ENCODE measurements around the gene MARCHF2.

MARCHF2 gene

GRCh38 chr19:8387688-8388611, 25.2 kb upstream of the MARCHF2 start:
- no peak for DNase-seq (ENCODE audit: low read depth in 2 of 2, low spot score in 1 of 2)

GRCh38 chr19:8388612-8388958, 24.5 kb upstream of the MARCHF2 start:
- no peak for DNase-seq (ENCODE audit: low read depth in 2 of 2, low spot score in 1 of 2)

GRCh38 chr19:8389891-8390616, 23.1 kb upstream of the MARCHF2 start, which contains the start of gene RAB11B:
Gene RAB11B (plus strand): TSS chr19:8390360. CDS start chr19:8390417, 57 bp downstream.
- peak; percentile 86 to 95 for DNase-seq (ENCODE audit: low read depth in 2 of 2, low spot score in 1 of 2)

- DNase-seq (ENCODE audit: low read depth in 2 of 2, low spot score in 1 of 2), result peak; percentile 81 to 83
These were observed 22.5 kb upstream of the MARCHF2 start for GRCh38 chr19:8390617-8390981.

- DNase-seq (ENCODE audit: low read depth in 2 of 2, low spot score in 1 of 2), result no peak
These were observed 21.7 kb upstream of the MARCHF2 start for GRCh38 chr19:8391198-8392016.

- DNase-seq (ENCODE audit: low read depth in 2 of 2, low spot score in 1 of 2), result no peak
These were observed 21.0 kb upstream of the MARCHF2 start for GRCh38 chr19:8392017-8392591.

- no peak for DNase-seq (ENCODE audit: low read depth in 2 of 2, low spot score in 1 of 2)
These were observed 19.8 kb upstream of the MARCHF2 start for GRCh38 chr19:8393192-8393870.

- no peak for DNase-seq (ENCODE audit: low read depth in 2 of 2, low spot score in 1 of 2)
These were observed 19.2 kb upstream of the MARCHF2 start for GRCh38 chr19:8393871-8394250.

GRCh38 chr19:8395621-8396082, 17.5 kb upstream of the MARCHF2 start:
- DNase-seq (ENCODE audit: low read depth in 2 of 2, low spot score in 1 of 2), result no peak

GRCh38 chr19:8396185-8396562, 16.9 kb upstream of the MARCHF2 start:
- DNase-seq (ENCODE audit: low read depth in 2 of 2, low spot score in 1 of 2), result no peak

GRCh38 chr19:8396563-8397203, 16.4 kb upstream of the MARCHF2 start:
- peak in 1 of 2 donors; percentile 40 for DNase-seq (ENCODE audit: low read depth in 2 of 2, low spot score in 1 of 2)

GRCh38 chr19:8397271-8397670, 15.8 kb upstream of the MARCHF2 start:
- DNase-seq (ENCODE audit: low read depth in 2 of 2, low spot score in 1 of 2), result no peak

- DNase-seq (ENCODE audit: low read depth in 2 of 2, low spot score in 1 of 2), result no peak
These were observed 15.3 kb upstream of the MARCHF2 start for GRCh38 chr19:8397746-8398310.

- no peak for DNase-seq (ENCODE audit: low read depth in 2 of 2, low spot score in 1 of 2)
These were observed 14.8 kb upstream of the MARCHF2 start for GRCh38 chr19:8398311-8398771.

- DNase-seq (ENCODE audit: low read depth in 2 of 2, low spot score in 1 of 2), result no peak
These were observed 13.4 kb upstream of the MARCHF2 start for GRCh38 chr19:8399681-8400188.

- no peak for DNase-seq (ENCODE audit: low read depth in 2 of 2, low spot score in 1 of 2)
These were observed 11.1 kb upstream of the MARCHF2 start for GRCh38 chr19:8401981-8402411.

GRCh38 chr19:8403098-8403819, 9.8 kb upstream of the MARCHF2 start:
- no peak for DNase-seq (ENCODE audit: low read depth in 2 of 2, low spot score in 1 of 2)

- no peak for DNase-seq (ENCODE audit: low read depth in 2 of 2, low spot score in 1 of 2)
These were observed 9.3 kb upstream of the MARCHF2 start for GRCh38 chr19:8403820-8404109.
